Measurements from ENCODE around the gene MS4A15. TPM values are rescaled to one million over a fixed set of nuclear protein-coding genes. Genes with fewer than 3 reads are reported as not detected.

Gene MS4A15
- total and polyA plus RNA-seq, 10 of the 15 experiments (the other 5 are each of a cell fraction or from before 2014, with no cell fraction given), result 0.05 to 0.84 (median 0.45) TPM

GRCh38 chr11:60783141-60783484 lies 26.4 kb downstream of the MS4A15 start (continued):
- TF ChIP-seq ZNF687 (IDR thresholded peaks at IDR 0.05), result no peak
- TF ChIP-seq ZNF217 (IDR thresholded peaks at IDR 0.05), result no peak
- TF ChIP-seq NRF1 (conservative IDR thresholded peaks at IDR 0.05; ENCODE audit: low read depth, low read length), result no peak
- no peak for TF ChIP-seq DPF2 (IDR thresholded peaks at IDR 0.05)
- no peak for TF ChIP-seq ZNF592 (IDR thresholded peaks at IDR 0.05)
- TF ChIP-seq BCLAF1 (IDR thresholded peaks at IDR 0.05), result no peak
- TF ChIP-seq SMC3 (IDR thresholded peaks at IDR 0.05; ENCODE audit: borderline replicate concordance, low read length), result no peak
- TF ChIP-seq, protein P1, sequence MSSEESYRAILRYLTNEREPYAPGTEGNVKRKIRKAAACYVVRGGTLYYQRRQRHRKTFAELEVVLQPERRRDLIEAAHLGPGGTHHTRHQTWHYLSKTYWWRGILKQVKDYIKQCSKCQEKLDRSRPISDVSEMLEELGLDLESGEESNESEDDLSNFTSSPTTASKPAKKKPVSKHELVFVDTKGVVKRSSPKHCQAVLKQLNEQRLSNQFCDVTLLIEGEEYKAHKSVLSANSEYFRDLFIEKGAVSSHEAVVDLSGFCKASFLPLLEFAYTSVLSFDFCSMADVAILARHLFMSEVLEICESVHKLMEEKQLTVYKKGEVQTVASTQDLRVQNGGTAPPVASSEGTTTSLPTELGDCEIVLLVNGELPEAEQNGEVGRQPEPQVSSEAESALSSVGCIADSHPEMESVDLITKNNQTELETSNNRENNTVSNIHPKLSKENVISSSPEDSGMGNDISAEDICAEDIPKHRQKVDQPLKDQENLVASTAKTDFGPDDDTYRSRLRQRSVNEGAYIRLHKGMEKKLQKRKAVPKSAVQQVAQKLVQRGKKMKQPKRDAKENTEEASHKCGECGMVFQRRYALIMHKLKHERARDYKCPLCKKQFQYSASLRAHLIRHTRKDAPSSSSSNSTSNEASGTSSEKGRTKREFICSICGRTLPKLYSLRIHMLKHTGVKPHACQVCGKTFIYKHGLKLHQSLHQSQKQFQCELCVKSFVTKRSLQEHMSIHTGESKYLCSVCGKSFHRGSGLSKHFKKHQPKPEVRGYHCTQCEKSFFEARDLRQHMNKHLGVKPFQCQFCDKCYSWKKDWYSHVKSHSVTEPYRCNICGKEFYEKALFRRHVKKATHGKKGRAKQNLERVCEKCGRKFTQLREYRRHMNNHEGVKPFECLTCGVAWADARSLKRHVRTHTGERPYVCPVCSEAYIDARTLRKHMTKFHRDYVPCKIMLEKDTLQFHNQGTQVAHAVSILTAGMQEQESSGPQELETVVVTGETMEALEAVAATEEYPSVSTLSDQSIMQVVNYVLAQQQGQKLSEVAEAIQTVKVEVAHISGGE (CRISPR knock-in tag; IDR thresholded peaks at IDR 0.05), result no peak
- TF ChIP-seq, protein P2, sequence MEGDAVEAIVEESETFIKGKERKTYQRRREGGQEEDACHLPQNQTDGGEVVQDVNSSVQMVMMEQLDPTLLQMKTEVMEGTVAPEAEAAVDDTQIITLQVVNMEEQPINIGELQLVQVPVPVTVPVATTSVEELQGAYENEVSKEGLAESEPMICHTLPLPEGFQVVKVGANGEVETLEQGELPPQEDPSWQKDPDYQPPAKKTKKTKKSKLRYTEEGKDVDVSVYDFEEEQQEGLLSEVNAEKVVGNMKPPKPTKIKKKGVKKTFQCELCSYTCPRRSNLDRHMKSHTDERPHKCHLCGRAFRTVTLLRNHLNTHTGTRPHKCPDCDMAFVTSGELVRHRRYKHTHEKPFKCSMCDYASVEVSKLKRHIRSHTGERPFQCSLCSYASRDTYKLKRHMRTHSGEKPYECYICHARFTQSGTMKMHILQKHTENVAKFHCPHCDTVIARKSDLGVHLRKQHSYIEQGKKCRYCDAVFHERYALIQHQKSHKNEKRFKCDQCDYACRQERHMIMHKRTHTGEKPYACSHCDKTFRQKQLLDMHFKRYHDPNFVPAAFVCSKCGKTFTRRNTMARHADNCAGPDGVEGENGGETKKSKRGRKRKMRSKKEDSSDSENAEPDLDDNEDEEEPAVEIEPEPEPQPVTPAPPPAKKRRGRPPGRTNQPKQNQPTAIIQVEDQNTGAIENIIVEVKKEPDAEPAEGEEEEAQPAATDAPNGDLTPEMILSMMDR (IDR thresholded peaks at IDR 0.05 in 2 of 3, conservative IDR thresholded peaks at IDR 0.05 in 1 of 3; ENCODE audit: control insufficient read depth in 2 of 3, extremely low read depth in 1 of 3, insufficient read depth in 1 of 3, low read depth in 3 of 3, low read length in 3 of 3), result no peak
- no peak for TF ChIP-seq EP300 (IDR thresholded peaks at IDR 0.05; ENCODE audit: borderline replicate concordance in 1 of 2, control insufficient read depth in 1 of 2, low read depth in 2 of 2, low read length in 2 of 2)
- TF ChIP-seq RFX5 (IDR thresholded peaks at IDR 0.05; ENCODE audit: low read depth, low read length), result no peak

All from GM12878 (cell line).